ENCODE measurements around the gene HLA-E.

GRCh38 chr6:30493643-30494250 lies 4.4 kb downstream of the HLA-E start:
- TF ChIP-seq, protein P1, sequence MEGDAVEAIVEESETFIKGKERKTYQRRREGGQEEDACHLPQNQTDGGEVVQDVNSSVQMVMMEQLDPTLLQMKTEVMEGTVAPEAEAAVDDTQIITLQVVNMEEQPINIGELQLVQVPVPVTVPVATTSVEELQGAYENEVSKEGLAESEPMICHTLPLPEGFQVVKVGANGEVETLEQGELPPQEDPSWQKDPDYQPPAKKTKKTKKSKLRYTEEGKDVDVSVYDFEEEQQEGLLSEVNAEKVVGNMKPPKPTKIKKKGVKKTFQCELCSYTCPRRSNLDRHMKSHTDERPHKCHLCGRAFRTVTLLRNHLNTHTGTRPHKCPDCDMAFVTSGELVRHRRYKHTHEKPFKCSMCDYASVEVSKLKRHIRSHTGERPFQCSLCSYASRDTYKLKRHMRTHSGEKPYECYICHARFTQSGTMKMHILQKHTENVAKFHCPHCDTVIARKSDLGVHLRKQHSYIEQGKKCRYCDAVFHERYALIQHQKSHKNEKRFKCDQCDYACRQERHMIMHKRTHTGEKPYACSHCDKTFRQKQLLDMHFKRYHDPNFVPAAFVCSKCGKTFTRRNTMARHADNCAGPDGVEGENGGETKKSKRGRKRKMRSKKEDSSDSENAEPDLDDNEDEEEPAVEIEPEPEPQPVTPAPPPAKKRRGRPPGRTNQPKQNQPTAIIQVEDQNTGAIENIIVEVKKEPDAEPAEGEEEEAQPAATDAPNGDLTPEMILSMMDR (IDR thresholded peaks at IDR 0.05) = peak in 2 of 6 experiments; percentile 7 to 29
- TF ChIP-seq POLR2A (IDR thresholded peaks at IDR 0.05) = peak in 1 of 4 donors; percentile 27

Measured in upper lobe of left lung (tissue), 4 donors.